Measurements from ENCODE around the gene WNT16.
A peak's percentile ranks its signal among the peaks of the same experiment; 100 is the strongest.

The WNT16 gene, protein sequence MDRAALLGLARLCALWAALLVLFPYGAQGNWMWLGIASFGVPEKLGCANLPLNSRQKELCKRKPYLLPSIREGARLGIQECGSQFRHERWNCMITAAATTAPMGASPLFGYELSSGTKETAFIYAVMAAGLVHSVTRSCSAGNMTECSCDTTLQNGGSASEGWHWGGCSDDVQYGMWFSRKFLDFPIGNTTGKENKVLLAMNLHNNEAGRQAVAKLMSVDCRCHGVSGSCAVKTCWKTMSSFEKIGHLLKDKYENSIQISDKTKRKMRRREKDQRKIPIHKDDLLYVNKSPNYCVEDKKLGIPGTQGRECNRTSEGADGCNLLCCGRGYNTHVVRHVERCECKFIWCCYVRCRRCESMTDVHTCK

DNA sequence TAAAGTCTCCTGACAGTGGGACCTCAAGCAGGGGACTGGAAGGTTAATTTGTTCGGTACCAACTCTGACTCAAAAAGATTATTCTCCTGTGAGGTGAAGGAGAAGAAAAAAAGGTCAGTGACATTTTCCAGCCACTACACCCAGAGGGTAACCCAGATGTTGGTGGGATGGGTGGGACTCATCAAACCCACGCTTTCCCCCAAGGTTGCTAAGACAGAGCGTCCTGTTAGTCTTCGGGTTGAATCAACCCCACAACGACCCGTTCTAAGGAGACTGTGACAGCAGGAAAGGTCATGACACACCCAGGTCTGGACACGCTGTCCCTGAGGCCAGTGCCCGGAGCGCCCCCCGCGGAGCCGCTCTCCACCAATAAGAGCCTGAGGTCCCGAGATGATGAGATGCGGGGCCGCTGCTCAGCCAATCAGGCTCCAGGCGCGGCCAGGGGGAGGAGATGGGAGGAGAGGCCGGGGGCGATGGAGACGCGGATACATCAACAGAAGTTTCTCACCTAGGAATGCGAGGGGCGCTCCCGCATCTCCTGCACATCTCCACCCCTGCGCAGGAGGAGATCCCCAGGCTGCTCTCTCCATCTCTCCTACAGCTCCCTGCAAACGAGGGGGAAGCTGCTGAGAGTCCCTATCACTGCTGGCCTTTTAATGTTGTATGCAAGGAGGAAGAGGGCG, at the start of gene WNT16:
Gene WNT16, plus strand, starts transcription at position 493 of the 683 bp plus-strand sequence. CDS start 293 bp downstream, outside the sequence.
- DNase-seq (ENCODE audit: low read depth) = no peak
- H3K4me3 ChIP-seq (ENCODE audit: low read length) = peak within 1 kb of the TSS; percentile 61
- TF ChIP-seq, protein P1, sequence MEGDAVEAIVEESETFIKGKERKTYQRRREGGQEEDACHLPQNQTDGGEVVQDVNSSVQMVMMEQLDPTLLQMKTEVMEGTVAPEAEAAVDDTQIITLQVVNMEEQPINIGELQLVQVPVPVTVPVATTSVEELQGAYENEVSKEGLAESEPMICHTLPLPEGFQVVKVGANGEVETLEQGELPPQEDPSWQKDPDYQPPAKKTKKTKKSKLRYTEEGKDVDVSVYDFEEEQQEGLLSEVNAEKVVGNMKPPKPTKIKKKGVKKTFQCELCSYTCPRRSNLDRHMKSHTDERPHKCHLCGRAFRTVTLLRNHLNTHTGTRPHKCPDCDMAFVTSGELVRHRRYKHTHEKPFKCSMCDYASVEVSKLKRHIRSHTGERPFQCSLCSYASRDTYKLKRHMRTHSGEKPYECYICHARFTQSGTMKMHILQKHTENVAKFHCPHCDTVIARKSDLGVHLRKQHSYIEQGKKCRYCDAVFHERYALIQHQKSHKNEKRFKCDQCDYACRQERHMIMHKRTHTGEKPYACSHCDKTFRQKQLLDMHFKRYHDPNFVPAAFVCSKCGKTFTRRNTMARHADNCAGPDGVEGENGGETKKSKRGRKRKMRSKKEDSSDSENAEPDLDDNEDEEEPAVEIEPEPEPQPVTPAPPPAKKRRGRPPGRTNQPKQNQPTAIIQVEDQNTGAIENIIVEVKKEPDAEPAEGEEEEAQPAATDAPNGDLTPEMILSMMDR (conservative IDR thresholded peaks at IDR 0.05; ENCODE audit: low read length) = no peak

DNA sequence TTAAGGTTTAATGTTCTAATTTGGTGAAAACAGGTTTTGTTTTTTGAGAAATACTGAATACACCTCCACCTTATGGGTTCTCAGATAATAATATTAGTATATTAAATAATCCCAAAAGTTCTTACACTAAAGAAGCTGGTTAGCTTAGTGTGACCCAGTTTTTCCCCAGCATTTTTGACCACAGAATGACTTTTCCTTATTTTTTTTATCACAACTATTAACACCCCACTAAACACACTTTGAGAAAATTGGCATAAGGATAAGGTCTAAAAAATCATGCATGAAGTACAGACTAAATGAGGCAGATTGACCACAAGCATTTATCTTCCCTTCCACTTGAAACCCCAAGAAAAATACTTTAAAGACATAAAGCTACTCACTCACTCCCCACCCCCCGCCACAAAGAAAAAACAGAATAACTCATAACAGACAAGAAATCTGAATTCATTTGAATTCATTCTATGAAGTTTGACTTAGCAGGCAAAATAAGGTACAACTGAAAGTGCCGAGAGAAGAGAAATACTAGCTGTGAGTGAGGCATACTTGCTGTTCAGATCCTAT, 49.7 kb upstream of the WNT16 start:
- TF ChIP-seq, protein P1 (conservative IDR thresholded peaks at IDR 0.05; ENCODE audit: low read length) = no peak
- DNase-seq (ENCODE audit: low read depth) = no peak
- H3K4me3 ChIP-seq (ENCODE audit: low read length) = no peak overlapping the region

DNA sequence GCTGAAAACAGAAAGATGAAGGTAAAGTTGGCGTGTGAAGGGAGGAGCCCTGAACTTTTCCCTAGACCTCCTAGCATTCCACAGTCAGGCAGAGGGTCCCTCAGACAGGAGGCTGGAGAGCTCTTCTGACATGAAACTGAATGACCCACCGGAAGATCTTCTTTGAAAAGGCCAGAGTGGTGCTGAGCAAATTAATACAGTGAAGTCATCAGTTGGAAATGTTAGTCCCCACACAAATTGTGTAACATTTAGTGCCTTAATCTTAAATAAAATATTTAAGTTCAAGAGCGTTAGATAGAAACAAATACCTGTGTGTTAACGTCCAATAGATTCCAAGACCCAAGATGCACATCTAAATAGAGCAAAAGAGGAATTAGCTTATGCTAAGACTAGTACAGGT, 49.0 kb upstream of the WNT16 start:
- no peak overlapping the region for H3K4me3 ChIP-seq (ENCODE audit: low read length)
- TF ChIP-seq, protein P1 (conservative IDR thresholded peaks at IDR 0.05; ENCODE audit: low read length) = no peak
- DNase-seq (ENCODE audit: low read depth) = no peak

GRCh38 chr7:121280656-121281055, 48.1 kb upstream of the WNT16 start:
- no peak overlapping the region for H3K4me3 ChIP-seq (ENCODE audit: low read length)

GRCh38 chr7:121282129-121282528, 46.7 kb upstream of the WNT16 start:
- DNase-seq (ENCODE audit: low read depth) = no peak
- no peak overlapping the region for H3K4me3 ChIP-seq (ENCODE audit: low read length)
- TF ChIP-seq, protein P1 (conservative IDR thresholded peaks at IDR 0.05; ENCODE audit: low read length) = no peak

More at GRCh38 chr7:121280656-121281055, 48.1 kb upstream of the WNT16 start:
- no peak for DNase-seq (ENCODE audit: low read depth)
- TF ChIP-seq, protein P1 (conservative IDR thresholded peaks at IDR 0.05; ENCODE audit: low read length) = no peak

DNA sequence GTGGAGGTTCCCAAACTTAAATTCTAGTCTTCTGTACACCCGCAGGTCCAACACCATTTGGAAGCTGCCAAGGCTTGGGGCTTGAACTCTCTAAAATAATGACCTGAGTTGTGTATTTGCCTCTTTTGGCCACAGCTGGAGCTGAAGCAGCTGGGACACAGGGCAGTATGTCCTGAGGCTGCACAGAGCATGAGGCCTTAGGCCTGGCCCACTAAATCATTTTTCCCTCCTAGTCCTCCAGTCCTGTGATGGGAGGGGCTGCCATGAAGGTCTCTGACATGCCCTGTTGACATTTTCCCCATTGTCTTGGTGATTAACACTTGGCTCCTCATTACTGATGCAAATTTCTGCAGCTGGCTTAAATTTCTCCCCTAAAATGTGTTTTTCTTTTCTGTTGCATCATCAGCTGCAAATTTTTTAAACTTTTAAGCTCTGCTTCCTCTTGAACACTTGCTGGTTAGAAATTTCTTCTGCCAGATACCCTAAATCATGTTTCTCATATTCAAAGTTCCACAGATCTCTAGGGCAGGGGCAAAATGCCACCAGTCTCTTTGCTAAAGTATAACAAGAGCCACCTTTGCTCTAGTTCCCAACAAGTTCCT, 43.6 kb upstream of the WNT16 start:
- DNase-seq (ENCODE audit: low read depth) = no peak
- no peak overlapping the region for H3K4me3 ChIP-seq (ENCODE audit: low read length)
- TF ChIP-seq, protein P1 (conservative IDR thresholded peaks at IDR 0.05; ENCODE audit: low read length) = no peak
